CD4-positive, alpha-beta memory T cell (primary cell): ENCODE results near the gene TDRD7. TPM values are rescaled to one million over a fixed set of nuclear protein-coding genes. Genes with fewer than 3 reads are reported as not detected.

Experiments
- CTCF ChIA-PET: fragments of 350-600 bp; sonication (Branson Sonifier 250); formaldehyde crosslinking; loops from one replicate; lab custom pipeline; 2021; ENCODE audit warnings: inconsistent platforms; ENCODE audit not compliant: partially characterized antibody; lab: Charles Lee
- POLR2A ChIA-PET: fragments of 350-600 bp; sonication (Branson Sonifier 250); formaldehyde crosslinking; loops from one replicate; lab custom pipeline; 2021; ENCODE audit not compliant: partially characterized antibody; lab: Charles Lee
- DNase-seq, 5 donors: peaks; one replicate each; pipeline versions ENCODE4 v3.0.0 to v3.0.0-alpha.2; 2020 to 2022; ENCODE audit warnings: mixed read lengths in 1 of 5
- H3K27ac ChIP-seq: one replicate; pipeline ENCODE4 v1.7.0; 2013; ENCODE audit warnings: low read depth, low read length
- H3K27me3 ChIP-seq: 2 replicates; pipeline ENCODE4 v1.7.0; 2013; ENCODE audit warnings: mild to moderate bottlenecking, low read length, moderate library complexity; ENCODE audit not compliant: insufficient read depth
- H3K36me3 ChIP-seq: 2 replicates; pipeline ENCODE4 v1.7.0; 2013; ENCODE audit warnings: mild to moderate bottlenecking, low read length, moderate library complexity; ENCODE audit not compliant: insufficient read depth
- H3K4me1 ChIP-seq: 2 replicates; pipeline ENCODE4 v1.7.0; 2013; ENCODE audit warnings: mild to moderate bottlenecking, low read length, moderate library complexity; ENCODE audit not compliant: insufficient read depth
- H3K4me3 ChIP-seq, 2 donors: one replicate each; pipeline ENCODE4 v1.7.0; 2013; ENCODE audit warnings: low read length in 2 of 2, mild to moderate bottlenecking in 1 of 2
- H3K9me3 ChIP-seq, 2 donors: one replicate each; pipeline ENCODE4 v1.7.0; 2013; ENCODE audit warnings: low read length in 2 of 2, control low read depth in 1 of 2; ENCODE audit not compliant: control insufficient read depth in 1 of 2
- H3K27ac Mint-ChIP-seq, 7 donors: one replicate each; pipeline ENCODE4 v1.8.0; 2020 to 2021; ENCODE audit warnings: mixed read lengths in 7 of 7, mild to moderate bottlenecking in 6 of 7, inconsistent platforms in 3 of 7, moderate library complexity in 3 of 7
- H3K27me3 Mint-ChIP-seq, 2 donors: one replicate each; pipeline ENCODE4 v1.8.0; 2020 to 2021; ENCODE audit warnings: mixed read lengths in 2 of 2
- H3K36me3 Mint-ChIP-seq, 2 donors: one replicate each; pipeline ENCODE4 v1.8.0; 2020 to 2021; ENCODE audit warnings: mixed read lengths in 2 of 2, inconsistent platforms in 1 of 2, mild to moderate bottlenecking in 1 of 2
- H3K4me1 Mint-ChIP-seq, 4 donors: one replicate each; pipeline ENCODE4 v1.8.0; 2020 to 2021; ENCODE audit warnings: mixed read lengths in 4 of 4, mild to moderate bottlenecking in 1 of 4
- H3K4me3 Mint-ChIP-seq, 8 donors: one replicate each; pipeline ENCODE4 v1.8.0; 2020 to 2021; ENCODE audit warnings: mixed read lengths in 8 of 8, mild to moderate bottlenecking in 7 of 8, moderate library complexity in 6 of 8, inconsistent platforms in 3 of 8
- H3K9me3 Mint-ChIP-seq, 8 donors: one replicate each; pipeline ENCODE4 v1.8.0; 2020 to 2021; ENCODE audit warnings: mixed read lengths in 8 of 8, mild to moderate bottlenecking in 5 of 8, inconsistent platforms in 3 of 8, moderate library complexity in 1 of 8
- intact Hi-C: fragments of 100-400 bp; cut with micrococcal nuclease; formaldehyde crosslinking; loops from one replicate; pipeline ENCODE4 v1.15.1; 2023
- polyA plus RNA-seq, 2 donors: library from polyadenylated mRNA; unstranded; fragments of 300-500 nt; fragmentation: Illumina TruSeq; gene quantifications; one replicate each; pipeline ENCODE4 v1.2.3, GENCODE V29; 2021
- total RNA-seq, 2 experiments: library from RNA; stranded (reverse); gene quantifications; one replicate each; pipeline ENCODE4 v1.2.3, GENCODE V29; 2021

The TDRD7 gene
- total and polyA plus RNA-seq, 4 experiments from 2014 or later: 5.6 to 13.6 (median 11.4) TPM

DNA sequence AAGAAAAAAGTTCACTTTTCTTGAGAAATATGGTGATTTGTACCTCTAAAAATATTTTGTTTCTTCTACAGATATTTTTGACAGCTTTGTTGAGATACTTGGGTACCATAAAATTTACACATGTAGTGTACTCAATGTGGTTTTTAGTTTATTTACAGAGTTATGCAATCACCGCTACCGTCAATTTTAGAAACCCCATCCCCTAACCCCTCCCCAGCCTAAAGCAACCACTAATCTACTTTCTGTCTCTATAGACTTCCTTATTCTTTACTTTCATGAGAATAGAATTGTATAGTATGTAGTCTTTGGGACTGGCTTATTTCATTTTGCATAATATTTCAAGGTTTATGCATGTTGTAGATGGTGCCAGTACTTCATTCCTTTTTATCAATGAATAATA lies 45.0 kb upstream of the TDRD7 start:
- ChIA-PET CTCF (no interaction called here), POLR2A (no interaction called here)
- Histone ChIP-seq H3K27me3 (no peaks in the 10 kb centered on the region), H3K27ac (no peak overlapping the region), H3K4me3 (no peak overlapping the region), H3K9me3 (no peaks in the 10 kb centered on the region), H3K4me1 (no peaks in the 10 kb centered on the region), H3K36me3 (no peaks in the 10 kb centered on the region)
- Mint-ChIP-seq H3K36me3 (peaks cover 42 to 68% of the 10 kb centered on the region in 2 donors), H3K4me1 (peaks cover 0 to 10% (median 3%) of the 10 kb centered on the region in 4 donors), H3K27me3 (no peaks in the 10 kb centered on the region), H3K27ac (no peak overlapping the region), H3K9me3 (peaks cover 0 to 11% (median 4%) of the 10 kb centered on the region in 8 donors), H3K4me3 (no peak overlapping the region)
- intact Hi-C loops: no loop called here
- no peak for DNase-seq

DNA sequence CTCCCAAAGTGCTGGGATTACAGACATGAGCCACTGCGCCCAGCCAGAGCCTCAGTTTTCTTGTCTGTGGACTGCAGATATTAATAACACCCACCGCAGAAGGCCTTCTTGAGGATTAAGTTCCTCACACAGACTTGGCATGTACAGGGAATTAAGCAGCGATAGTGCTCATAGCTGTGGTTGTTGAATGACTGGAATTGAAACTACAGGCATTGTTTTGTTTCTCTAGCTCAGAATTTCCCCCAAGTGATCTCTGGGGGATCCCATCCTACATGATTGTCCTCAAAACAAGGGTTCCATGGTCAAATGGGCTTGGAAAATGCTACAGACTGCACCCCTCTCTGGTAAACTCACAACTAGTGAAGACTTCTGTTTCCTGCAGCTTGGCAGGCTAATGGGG lies 44.2 kb upstream of the TDRD7 start:
- CTCF ChIA-PET: interaction anchor here (0.9 kb wide), 1 partner anchor 20 kb away, joined by 3 read pairs; no protein-coding TSS in a partner anchor
- intact Hi-C loops: no loop called here

DNA sequence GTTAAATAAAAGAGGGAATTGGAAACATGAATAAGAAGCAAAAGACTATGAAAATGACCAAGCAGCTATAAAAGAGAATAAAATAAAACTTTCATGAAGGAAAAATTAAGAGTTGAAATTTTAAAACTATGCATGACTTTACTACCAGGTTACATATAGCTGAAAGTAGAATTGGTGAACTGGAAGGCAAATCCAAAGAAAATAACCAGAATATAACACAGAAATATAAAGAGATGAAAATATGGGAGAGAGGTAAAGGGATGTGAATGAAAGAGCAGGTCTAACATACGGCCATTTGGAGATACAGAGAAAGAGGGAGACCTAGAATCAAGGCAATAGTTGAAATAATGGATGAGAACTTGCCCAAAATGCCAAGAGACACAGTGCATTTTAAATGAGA lies 42.9 kb upstream of the TDRD7 start:
- peaks cover 0 to 11% (median 4%) of the 10 kb centered on the region in 8 donors for H3K9me3 Mint-ChIP-seq
- no peak for DNase-seq
- peak overlapping the region in 1 of 7 donors; percentile 45 for H3K27ac Mint-ChIP-seq
- CTCF ChIA-PET: interaction anchor here (0.9 to 1.2 kb wide), 2 partner anchors 11 to 19 kb away, joined by 3 read pairs; no protein-coding TSS in a partner anchor
- H3K4me3 Mint-ChIP-seq: no peak overlapping the region
- Histone ChIP-seq H3K27ac (no peak overlapping the region), H3K36me3 (no peaks in the 10 kb centered on the region), H3K4me1 (no peaks in the 10 kb centered on the region), H3K27me3 (no peaks in the 10 kb centered on the region), H3K4me3 (no peak overlapping the region), H3K9me3 (no peaks in the 10 kb centered on the region)
- H3K4me1 Mint-ChIP-seq: no peaks in the 10 kb centered on the region
- no peaks in the 10 kb centered on the region for H3K27me3 Mint-ChIP-seq
- POLR2A ChIA-PET: no interaction called here
- H3K36me3 Mint-ChIP-seq: peaks cover 50 to 71% of the 10 kb centered on the region in 2 donors
- intact Hi-C loops: no loop called here

More for the DNA sequence above, 44.2 kb upstream of the TDRD7 start:
- DNase-seq: no peak
- Mint-ChIP-seq H3K27ac (no peak overlapping the region), H3K9me3 (peaks cover 0 to 11% (median 4%) of the 10 kb centered on the region in 8 donors), H3K36me3 (peaks cover 48 to 73% of the 10 kb centered on the region in 2 donors), H3K4me3 (no peak overlapping the region), H3K4me1 (peaks cover 0 to 7% (median 3%) of the 10 kb centered on the region in 4 donors), H3K27me3 (no peaks in the 10 kb centered on the region)
- Histone ChIP-seq H3K27me3 (no peaks in the 10 kb centered on the region), H3K27ac (no peak overlapping the region), H3K4me3 (no peak overlapping the region), H3K4me1 (no peaks in the 10 kb centered on the region), H3K36me3 (no peaks in the 10 kb centered on the region), H3K9me3 (no peaks in the 10 kb centered on the region)
- POLR2A ChIA-PET: no interaction called here

DNA sequence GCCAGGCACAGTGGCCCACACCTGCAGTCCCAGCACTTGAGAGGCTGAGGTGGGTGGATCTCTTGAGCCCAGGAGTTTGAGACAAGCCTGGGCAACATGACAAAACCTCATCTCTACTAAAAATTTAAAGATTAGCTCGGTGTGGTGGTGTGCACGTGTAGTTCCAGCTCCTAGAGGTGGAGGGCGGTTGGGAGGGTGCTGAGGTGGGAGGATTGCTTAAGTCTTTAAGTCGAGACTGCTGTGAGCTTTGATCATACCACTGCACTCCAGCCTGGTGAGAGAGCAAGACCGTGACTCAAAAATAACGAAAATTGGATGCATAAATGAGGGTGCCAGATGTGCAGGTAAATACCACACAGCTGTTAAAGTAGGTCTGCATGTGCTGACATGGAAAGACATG lies 39.3 kb upstream of the TDRD7 start:
- no peaks in the 10 kb centered on the region for H3K4me1 Mint-ChIP-seq
- no peaks in the 10 kb centered on the region for H3K4me1 ChIP-seq
- H3K36me3 Mint-ChIP-seq: peaks cover 41 to 63% of the 10 kb centered on the region in 2 donors
- H3K27me3 Mint-ChIP-seq: no peaks in the 10 kb centered on the region
- intact Hi-C loops: no loop called here
- no peaks in the 10 kb centered on the region for H3K36me3 ChIP-seq
- ChIA-PET CTCF (no interaction called here), POLR2A (no interaction called here)
- no peak overlapping the region for H3K27ac ChIP-seq
- no peaks in the 10 kb centered on the region for H3K9me3 ChIP-seq
- no peak for DNase-seq
- H3K4me3 ChIP-seq: no peak overlapping the region
- no peaks in the 10 kb centered on the region for H3K27me3 ChIP-seq
- no peak overlapping the region for H3K4me3 Mint-ChIP-seq
- H3K27ac Mint-ChIP-seq: no peak overlapping the region
- H3K9me3 Mint-ChIP-seq: peaks cover 0 to 11% (median 4%) of the 10 kb centered on the region in 8 donors

DNA sequence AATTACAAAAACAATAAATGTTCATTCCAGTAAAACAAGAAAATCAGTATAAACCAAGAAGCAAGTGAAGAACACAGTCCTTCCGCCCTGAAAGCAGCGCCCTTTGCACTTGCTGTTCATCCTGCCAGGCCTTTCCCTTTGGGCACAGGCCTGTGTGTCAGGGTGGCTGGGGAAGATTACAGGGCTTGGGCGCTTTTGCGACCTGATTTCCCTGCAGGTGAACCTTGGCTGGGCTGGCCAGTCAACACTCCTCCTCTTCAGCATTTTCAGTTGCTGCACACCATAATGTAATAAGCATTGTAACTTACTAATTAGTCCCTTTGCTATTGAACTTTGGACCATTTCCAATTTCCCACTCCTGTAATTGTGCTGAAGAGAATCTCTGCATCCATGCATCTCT lies 38.6 kb upstream of the TDRD7 start:
- H3K27ac ChIP-seq: no peak overlapping the region
- DNase-seq: no peak
- H3K9me3 ChIP-seq: no peaks in the 10 kb centered on the region
- Mint-ChIP-seq H3K36me3 (peaks cover 41 to 63% of the 10 kb centered on the region in 2 donors), H3K4me3 (no peak overlapping the region), H3K27ac (peak overlapping the region in 1 of 7 donors; percentile 2), H3K9me3 (peaks cover 0 to 10% (median 4%) of the 10 kb centered on the region in 8 donors), H3K27me3 (no peaks in the 10 kb centered on the region), H3K4me1 (no peaks in the 10 kb centered on the region)
- CTCF ChIA-PET: no interaction called here
- H3K4me1 ChIP-seq: no peaks in the 10 kb centered on the region
- POLR2A ChIA-PET: no interaction called here
- no peaks in the 10 kb centered on the region for H3K27me3 ChIP-seq
- intact Hi-C loops: no loop called here
- H3K4me3 ChIP-seq: no peak overlapping the region
- H3K36me3 ChIP-seq: no peaks in the 10 kb centered on the region

DNA sequence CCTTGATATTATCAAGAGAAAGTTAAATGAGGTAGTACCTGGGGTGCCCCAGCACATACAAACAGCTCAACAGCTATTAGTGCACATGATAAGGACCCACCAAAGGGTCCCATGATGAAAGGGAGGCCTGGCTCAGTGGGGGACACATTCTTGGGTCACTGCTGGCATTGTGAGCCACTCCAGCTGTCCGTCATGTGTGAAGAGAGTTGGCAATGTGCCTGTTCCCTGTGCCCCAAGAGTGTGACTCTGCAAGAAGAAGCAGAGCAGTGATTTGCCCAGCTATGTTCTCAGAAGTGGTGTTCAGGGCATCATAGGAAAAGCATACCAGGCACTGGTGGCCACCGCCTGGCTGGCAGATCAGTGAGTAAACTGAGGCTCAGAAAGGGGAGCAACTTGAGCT lies 37.1 kb upstream of the TDRD7 start:
- Mint-ChIP-seq H3K4me1 (no peaks in the 10 kb centered on the region), H3K36me3 (peaks cover 39 to 55% of the 10 kb centered on the region in 2 donors), H3K27me3 (no peaks in the 10 kb centered on the region), H3K9me3 (no peaks in the 10 kb centered on the region), H3K4me3 (no peak overlapping the region), H3K27ac (no peak overlapping the region)
- no peak for DNase-seq
- Histone ChIP-seq H3K27me3 (no peaks in the 10 kb centered on the region), H3K27ac (no peak overlapping the region), H3K4me3 (no peak overlapping the region), H3K36me3 (no peaks in the 10 kb centered on the region), H3K9me3 (no peaks in the 10 kb centered on the region), H3K4me1 (no peaks in the 10 kb centered on the region)
- intact Hi-C loops: no loop called here
- ChIA-PET CTCF (no interaction called here), POLR2A (no interaction called here)

DNA sequence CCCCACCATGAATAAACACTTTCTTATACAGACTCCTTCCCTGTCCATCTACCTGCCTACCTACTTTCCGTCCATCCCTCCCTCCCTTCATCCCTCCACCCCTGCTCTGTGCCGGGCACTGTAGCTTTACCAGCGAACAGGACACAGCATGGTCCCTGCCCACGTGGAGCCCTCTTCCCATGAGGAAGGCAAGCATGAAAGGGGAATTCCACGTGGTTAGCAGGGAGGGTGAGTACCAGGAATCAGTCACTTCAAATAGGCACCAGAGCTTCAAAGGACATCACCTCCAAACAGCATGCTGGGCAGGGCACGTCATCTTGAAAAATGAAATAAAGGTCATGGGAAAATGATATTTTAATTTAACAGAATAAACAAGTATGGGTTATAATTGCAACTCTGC lies 35.0 kb upstream of the TDRD7 start:
- Histone ChIP-seq H3K9me3 (no peaks in the 10 kb centered on the region), H3K27ac (no peak overlapping the region), H3K36me3 (no peaks in the 10 kb centered on the region), H3K27me3 (no peaks in the 10 kb centered on the region), H3K4me3 (no peak overlapping the region), H3K4me1 (no peaks in the 10 kb centered on the region)
- intact Hi-C loops: no loop called here
- DNase-seq: no peak
- H3K36me3 Mint-ChIP-seq: peaks cover 24 to 42% of the 10 kb centered on the region in 2 donors
- no peak overlapping the region for H3K27ac Mint-ChIP-seq
- no peaks in the 10 kb centered on the region for H3K27me3 Mint-ChIP-seq
- H3K4me1 Mint-ChIP-seq: no peaks in the 10 kb centered on the region
- H3K4me3 Mint-ChIP-seq: no peak overlapping the region
- H3K9me3 Mint-ChIP-seq: no peaks in the 10 kb centered on the region
- ChIA-PET POLR2A (no interaction called here), CTCF (interaction anchor here (3.3 kb wide), 1 partner anchor 10 kb away, joined by 12 read pairs; no protein-coding TSS in a partner anchor)
